ENCODE data around the gene TACC2.
"Not testable (repeated sequence)": the region's sequence is repeated elsewhere in the genome, so short reads cannot be mapped to it uniquely, and the experiment has no call there.

The TACC2 gene

DNA sequence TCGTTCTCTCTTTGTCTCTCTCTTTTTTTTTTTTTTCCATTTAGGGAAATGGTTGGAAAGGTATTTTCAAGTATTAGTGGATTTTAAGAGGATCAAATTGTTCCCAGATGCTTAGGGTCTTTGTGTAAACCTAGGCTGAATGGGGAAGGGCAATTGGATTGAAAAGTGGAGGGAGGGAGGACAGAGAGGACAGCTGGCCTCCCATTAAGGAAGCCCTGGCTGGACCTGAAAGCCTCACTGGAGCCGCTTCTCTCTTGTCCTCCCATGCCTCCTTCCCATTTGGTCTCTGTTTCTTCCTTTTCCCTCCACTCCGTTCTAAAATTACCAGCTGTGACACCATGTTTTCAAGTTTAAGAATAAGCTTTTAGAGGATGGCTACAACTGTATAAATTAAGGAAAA, 104.1 kb downstream of the TACC2 start:
- DNase-seq (ENCODE audit: low read depth, low spot score) = no peak

DNA sequence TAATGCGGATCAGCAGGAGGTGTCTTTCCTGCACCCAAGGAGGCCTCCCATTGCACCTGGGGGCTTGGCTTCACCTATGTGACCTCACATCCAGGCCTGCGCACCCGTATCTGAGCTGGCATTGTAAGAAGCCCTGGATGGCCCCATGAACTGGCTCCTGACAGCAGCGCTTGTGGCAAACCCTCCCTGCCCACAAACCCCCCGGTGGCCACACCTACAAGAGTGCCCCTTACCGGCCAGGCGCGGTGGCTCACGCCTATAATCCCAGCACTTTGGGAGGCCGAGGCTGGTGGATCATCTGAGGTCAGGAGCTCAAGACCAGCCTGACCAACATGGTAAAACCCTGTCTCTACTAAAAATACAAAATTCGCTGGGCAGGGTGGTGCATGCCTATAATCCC, 107.2 kb downstream of the TACC2 start:
- not testable (repeated sequence) for DNase-seq (ENCODE audit: low read depth, low spot score)

DNA sequence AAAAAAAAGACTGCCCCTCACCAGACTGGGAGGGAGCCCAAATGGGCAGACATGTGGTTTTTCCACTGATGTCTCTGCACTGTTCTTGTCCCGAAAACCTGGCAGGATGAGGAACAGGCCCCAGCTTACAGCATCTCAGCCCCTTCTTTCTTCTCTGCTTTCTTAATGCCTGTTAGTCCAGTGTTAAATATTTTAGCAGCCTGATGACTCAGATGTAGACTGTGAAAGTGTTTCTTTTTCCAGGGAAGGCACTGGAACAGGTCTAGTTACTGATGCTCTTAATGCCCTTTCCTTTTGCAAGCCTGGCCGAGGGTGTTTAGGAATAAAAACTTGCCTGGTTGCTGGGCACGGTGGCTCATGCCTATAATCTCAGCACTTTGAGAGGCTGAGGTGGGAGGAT, 107.7 kb downstream of the TACC2 start:
- no peak for DNase-seq (ENCODE audit: low read depth, low spot score)

DNA sequence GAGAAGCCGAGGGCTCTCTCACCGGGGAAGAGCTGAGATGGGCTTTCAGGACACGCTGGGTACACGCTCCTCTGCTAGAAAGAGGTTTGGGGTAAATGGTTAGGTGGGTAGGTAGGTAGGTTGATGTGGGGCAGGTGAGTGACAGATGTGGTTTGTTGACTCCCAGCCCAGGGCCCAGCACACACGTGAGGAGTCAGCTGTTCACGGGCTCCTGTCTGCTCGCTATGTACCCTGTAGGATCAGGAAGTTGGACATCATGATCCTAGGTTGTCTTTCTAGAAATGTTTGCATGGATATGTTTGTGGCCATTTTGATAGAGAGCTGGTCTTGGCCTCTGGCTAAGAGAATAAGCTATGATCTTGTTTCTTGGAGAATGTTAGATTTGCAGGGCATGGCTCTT, 109.0 kb downstream of the TACC2 start:
- no peak for DNase-seq (ENCODE audit: low read depth, low spot score)

DNA sequence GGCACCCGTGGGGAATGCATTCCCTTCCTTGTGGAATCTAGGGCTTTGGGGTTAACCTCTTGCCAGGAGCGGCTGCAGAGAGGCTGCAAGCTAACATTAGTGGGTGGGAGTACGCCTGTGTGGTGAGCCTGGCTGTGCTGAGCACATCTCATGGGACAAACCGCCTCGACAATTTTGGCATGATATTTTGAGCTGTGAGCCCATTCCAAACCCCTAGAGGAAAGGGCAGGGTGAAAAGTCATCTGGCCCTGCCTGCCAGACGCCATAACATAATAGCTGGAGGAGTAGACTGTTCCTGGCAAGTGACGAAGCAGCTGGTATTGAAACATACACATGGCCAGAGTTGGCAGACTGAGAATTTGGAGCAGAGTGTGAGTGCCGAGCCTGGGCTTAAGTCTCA, 110.0 kb downstream of the TACC2 start:
- no peak for DNase-seq (ENCODE audit: low read depth, low spot score)

DNA sequence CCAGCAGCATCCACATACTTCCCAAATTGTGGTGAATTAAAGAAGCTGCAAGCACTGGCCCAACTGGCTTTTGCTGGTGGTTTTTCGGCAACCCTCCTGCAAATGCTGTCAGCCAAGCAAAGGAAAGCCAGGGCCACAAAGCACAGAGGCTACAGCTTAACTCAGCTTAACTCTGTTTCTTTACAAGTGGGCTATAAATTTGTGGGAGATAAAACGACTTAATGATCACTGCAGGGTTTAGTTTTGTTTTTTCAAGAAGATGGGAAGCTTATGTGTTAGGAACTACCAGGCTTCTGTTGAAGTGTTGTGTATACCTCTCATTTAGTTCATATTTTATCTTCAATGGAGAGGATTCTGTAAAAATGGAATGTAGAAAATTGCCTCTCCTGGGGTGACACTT, 110.6 kb downstream of the TACC2 start:
- DNase-seq (ENCODE audit: low read depth, low spot score) = no peak

DNA sequence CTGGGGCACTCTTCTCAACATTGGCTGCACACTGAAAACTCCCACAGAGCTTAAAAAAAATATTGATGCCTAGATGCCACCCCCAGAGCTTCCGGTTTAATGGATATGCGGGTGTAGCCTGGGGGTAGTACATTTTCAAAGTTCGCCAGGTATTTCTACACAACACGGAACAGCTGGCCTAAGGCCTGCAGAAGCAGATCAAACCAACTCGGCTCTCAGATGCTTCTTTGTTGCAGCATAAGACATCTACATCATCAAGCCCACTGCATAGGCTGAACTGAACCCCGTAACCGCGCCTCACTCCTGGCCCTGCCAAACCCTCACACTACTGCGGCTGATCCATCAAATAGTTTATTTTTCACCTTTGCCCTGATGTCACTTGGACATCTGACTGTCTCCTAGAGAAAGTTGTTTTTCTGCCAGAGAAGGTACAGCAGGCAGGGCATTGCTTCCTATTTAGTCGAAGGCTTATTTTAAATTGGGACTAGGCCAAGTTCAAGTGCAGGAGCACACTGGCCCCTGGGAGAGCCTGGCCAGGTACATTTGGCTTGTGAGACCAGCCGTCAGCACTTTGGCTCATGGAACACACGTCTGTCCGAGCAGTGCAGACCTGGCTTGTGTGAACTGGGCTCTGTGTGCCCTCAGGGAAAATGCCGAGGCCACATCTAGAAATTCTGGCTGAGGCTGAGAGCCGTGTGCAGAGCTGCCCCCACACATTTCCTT, 113.3 kb downstream of the TACC2 start:
- no peak for DNase-seq (ENCODE audit: low read depth, low spot score)

DNA sequence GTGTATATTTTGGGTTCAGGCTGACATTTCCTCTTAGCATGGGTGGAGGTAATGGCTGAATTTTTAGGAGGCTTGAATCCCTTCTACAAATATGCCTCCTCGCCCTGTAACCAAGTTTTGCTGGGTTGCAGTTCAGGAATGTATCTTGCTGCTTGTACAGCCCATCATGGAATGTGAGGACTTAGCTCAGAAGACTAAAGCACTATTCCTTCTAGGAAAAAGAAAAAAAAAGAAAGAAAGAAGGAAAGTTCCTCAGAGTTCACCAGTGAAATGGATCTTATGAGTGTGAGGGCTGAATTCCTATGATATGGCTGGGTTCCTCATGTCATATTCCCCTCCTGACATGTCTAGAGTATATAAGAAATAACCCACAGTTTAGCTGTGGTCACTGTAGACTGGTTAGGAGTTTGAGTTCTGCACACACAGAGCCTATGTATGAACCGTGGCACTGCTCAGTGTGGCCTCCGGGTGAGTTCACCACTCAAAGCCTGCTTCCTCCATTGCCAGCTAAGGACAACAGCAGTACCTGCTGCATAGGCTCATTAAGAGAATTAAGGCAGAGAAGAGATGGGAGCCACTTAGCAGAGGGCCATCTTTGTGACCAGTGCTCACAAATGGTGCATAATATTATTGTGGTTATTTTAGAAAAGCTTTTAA, 114.0 kb downstream of the TACC2 start:
- no peak for DNase-seq (ENCODE audit: low read depth, low spot score)

DNA sequence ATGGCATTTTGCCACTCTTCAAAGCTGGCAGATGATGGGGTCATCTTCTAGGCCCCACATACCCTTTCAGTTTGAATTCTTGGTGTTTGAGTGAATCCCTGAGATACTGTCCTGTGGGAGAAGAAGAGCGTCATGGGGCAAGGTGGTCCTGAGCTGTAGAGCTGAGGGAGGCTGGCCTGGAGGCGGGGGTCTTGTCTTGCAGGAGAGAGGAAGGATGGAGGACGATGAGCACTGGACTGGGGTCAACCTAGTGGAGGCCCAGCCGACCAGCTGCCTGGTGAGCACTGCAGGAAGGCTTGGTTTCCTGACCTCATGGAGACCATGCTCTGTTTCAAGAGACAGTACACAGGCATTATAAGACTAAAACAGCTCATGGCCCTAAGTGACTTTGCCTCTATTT, 114.6 kb downstream of the TACC2 start:
- DNase-seq (ENCODE audit: low read depth, low spot score) = no peak

DNA sequence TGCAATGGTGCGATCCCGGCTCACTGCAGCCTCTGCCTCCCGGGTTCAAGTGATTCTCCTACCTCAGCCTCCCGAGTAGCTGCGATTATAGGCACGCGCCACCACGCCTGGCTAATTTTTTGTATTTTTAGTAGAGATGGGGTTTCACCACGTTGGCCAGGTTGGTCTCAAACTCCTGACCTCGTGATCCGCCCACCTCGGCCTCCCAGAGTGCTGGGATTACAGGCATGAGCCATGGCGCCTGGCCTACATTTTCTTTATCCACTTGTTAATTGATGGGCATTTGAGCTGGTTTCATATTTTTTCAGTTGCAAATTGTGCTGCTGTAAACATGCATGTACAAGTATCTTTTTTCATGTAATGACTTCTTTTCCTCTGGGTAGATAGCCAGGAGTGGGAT, 119.8 kb downstream of the TACC2 start:
- not testable (repeated sequence) for DNase-seq (ENCODE audit: low read depth, low spot score)

DNA sequence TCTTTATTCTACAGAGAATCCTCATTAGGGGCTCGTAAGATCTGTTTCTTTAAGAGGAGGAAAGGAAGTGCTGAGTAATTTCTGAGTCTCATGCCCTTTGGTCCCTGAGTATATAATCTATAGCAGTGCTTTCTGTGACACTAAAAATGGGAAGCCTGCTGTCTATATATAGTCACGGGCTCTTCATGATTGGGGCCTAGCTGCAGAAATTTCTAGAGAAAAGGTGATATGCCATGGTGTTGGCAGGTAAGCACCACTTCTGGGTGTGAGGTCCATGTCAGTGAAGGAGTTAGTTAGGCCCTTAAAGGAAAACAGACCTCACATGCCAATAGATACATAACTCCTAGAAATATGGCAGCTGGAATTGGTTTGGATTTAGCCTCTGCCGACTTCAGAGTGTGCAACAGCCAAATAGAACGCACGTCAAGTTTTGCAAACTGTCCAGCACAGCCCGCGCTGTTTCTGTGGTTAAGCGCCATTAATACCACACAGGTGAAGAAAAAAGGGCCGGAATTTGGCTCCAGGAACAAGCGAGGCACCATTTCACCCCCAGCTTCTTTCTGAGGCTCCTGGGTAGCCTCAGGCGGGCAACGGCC, 123.2 kb downstream of the TACC2 start:
- DNase-seq (ENCODE audit: low read depth, low spot score) = no peak

DNA sequence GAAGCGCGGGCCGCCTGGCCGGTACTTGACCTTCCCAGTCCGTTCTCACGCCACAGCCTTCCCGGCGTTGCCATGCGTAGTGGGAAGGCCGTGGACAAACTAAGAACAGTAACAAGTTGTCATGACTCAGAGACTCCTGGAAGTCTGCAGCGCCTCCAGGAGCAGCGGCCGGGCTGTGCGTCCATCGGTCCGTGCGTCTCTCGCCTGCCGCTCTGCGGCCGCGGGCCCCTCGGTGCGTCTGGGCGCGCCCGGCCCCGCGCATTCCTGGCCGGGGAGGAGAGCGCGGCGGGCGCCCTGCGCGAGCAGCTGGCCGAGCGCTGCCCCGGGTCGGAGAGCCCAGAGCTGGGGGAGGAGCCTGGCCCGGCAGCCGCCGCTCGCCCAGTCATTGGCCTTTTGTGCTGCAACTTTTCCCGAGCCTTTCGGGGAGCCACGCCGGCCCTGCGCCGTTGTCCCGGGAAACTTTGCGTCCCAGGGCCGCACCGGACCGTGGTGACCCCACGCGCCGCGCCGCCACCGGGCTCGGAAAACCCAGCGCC, 123.7 kb downstream of the TACC2 start:
- DNase-seq (ENCODE audit: low read depth, low spot score) = no peak

DNA sequence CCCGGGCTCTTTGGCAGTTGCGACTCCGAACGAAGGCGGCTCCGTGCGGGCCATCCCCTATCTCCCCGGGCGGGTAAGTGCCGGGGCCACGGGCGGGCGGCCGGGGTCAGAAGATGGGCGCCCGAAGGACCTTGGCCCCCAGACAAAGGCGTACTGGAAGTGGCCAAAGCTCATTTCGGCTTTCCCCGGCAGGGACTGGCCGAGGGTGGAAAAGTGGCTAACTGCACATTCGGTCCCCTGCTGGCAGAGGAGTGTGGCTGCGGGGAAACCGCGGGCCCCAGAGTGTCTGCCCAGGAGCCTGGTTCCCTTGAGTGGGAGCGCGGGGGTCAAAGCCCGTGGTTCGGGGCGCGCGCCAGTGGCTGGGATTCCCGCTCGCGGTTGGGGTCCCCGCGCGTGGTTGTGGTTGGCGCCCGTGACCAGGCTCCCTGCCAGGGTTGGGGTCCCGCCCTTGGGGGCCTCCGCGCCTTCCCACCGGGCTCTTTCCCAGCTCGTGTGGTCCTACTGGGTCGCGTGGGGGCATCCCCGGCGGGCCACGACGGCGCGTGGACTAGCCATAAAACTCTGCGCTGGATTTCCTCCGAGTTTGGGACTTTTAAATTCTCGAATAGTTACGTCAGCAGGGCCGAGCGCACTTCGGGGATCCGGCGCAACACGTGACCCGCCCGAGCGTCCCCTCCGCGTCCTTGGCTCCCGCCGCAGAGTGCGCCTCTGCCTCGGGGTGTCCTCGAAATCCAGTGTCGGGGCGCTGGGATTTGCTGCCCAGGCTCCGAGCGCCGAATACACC, 124.4 kb downstream of the TACC2 start:
- no peak for DNase-seq (ENCODE audit: low read depth, low spot score)

DNA sequence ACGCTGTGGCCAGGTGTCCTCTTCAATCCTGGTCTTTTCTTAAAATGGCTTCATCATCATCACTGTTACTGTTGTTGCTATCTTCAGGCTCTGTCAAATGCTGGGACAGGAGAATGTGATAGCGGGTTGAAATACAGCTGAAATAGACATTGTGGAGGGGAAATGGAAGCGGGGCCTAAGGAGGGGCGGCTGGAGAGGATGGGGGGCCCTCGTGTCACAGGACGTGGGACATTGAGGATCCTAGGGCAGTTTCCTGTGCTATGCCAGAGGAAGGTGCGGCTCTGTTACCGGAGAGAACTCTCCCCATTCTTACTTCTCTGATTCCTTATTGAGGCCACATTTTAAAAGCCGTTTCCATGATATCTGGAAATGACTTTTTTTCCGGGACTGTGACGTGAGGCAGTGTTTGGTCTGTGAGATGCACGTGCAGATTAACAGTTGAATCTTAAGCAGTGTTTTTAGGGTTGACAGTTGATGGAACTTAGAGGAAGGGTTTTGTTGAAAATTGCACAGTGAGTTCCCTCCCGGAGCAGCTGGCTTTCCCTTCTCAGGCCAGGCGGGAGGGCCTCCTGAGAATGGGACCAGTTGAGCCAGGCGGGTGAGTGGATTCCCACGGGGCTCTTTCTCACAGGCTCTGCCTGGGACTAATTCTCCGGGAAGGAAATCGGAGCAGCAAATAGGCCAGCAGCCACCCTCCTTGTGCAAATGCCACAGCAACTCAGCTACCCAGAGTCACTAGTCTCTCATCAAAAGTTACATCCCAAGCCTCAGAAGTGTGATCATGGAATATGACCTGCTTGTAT, 125.2 kb downstream of the TACC2 start:
- no peak for DNase-seq (ENCODE audit: low read depth, low spot score)

DNA sequence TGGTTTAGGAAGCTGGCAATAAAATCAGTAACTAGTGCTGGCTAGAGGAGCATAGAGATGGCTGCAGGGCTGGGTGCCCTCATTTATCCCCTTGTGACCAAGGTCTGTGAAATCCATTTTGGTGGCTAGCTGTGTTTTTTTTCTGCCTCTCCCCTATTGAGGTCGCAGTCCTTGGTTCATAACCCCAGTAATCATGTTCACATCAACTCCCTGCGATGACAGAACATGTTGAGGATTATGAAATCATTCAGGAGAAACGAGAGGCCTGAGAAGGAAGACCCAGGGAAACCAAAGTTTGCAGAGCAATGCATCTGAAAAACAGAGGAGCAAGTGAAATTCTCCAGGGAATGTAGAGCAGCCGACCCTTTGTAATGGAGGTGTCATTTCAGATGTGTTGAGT, 126.9 kb downstream of the TACC2 start:
- no peak for DNase-seq (ENCODE audit: low read depth, low spot score)

DNA sequence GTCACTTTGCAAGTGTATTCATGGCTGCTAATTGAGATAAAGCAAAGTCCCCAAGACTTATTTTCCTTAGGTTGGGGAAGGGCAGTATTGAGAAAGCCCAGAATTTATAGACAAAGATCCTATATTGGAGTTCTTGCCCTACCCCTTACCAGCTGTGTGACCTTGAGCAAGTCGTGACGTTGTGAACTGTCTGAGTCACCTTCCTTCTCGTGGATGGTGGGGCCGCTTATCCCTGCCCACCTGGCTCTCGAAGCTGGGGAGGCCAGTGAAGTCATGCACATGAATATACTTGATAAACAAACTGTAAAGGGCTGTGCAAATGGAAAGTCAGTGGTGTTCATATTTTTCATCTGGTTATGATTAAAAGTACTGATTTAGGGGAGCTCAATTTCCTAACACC, 127.4 kb downstream of the TACC2 start:
- DNase-seq (ENCODE audit: low read depth, low spot score) = no peak

DNA sequence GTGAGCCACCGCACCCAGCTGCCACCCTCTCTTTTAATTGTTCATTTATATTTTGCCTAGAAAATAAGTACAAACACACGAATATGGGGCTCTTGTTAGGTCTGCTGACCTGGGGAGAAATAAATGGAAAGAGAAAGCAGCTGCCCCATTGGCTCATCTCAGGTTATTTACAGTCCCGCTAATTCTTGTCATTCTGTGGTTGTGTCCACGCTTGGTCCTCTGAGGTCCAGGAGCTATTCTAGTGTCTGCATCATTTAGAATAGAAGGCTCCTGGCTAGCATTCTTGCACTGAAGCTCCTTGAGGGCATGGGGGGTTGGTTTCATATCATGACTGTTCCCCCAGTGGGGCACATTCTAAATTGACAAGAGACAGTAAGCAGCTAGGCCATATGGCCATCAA, 128.5 kb downstream of the TACC2 start:
- DNase-seq (ENCODE audit: low read depth, low spot score) = no peak

DNA sequence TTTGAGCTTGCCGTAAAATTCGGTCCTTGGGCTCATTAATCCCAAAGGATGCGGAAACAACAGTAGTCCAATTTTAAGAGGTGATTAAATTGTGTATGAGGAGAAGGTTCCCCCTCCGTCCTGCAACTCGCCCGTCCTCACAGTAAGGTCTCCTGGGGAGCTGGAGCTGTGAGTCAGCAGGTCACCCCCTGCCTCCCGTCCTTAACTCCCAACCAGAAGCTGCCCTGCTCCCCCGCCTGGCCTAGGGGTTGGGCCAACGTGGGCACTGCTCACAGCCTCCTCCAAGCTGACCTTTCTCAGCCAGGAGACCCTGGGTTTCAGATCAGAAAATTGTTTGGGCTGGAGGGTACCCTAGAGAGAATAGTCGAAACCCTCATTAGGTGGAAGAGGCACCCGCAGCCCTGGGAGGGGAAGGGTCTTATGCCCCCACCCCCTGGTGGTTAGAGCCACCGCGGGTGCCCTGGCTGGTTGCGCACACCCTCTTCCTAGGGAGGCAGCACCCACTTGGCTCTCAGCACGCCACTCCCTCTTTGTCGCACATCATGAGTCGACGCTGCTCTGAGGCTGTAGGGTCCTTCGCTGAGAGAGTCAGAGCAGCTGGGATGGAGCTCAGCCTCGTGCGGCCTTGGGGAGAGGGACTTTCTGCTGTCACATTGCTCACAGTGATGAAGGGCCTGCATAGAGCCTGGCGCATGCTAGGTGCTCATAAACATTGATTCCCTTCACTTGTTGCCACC, 131.2 kb downstream of the TACC2 start:
- DNase-seq (ENCODE audit: low read depth, low spot score) = no peak

DNA sequence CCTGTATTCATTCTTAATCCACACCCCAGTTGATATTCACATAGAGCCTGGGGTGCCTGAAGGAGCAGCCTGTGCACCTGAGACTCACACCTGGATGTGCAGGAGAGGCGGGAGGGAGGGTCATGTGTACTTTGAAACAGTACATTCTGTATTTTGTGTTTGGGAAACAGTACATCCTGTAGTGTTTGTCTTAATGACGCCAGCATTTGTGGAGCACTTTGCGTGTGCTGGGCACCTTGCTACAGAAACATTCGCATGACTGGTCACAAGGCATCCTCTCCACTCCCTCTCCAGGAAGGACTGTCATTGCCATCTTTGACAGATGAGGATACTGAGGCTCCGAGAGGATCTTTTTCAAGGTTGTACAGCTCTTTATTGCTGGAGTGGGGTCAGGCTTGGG, 132.1 kb downstream of the TACC2 start:
- DNase-seq (ENCODE audit: low read depth, low spot score) = no peak

DNA sequence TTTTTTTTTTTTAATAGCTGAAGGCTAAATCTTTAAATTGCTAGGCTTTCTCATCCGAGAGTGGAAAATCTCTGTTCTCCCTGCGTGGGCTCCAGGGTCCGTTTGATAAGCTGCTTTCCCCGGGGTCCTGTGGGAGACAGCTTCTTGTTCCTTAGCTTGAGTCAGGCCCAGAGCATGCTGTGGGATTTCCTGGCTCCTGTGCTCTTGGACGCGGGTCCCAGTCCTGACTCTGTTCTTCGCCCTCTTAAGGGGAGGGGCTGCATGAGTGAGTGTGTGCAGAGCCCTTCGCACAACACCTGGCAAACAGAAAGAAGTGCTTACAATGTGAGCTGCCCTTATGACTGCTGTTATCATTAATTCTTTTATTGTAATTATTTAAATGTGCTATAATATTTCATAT, 133.5 kb downstream of the TACC2 start:
- DNase-seq (ENCODE audit: low read depth, low spot score) = no peak

DNA sequence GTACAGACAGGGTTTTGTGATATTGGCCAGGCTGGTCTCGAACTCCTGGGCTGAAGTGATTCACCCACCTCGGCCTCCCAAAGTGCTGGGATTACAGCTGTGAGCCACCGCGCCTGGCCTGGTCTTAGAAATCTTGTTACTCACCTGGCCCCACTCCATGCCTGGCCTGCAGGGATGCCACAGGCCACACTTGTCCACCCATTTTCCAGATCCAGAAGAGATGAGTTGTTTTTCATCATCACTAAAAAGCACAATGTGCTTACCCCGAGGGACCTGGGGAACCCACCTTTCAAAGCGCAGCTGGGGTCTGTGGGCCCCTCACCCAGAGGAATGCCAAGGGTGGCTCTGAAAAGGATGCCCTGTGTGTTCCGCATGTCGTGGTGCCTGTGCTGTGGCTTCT, 134.2 kb downstream of the TACC2 start:
- no peak for DNase-seq (ENCODE audit: low read depth, low spot score)

All from iPS DF 19.7 (cell line).